ENCODE results near the gene CERS4. TPM values are rescaled to one million over a fixed set of nuclear protein-coding genes. Genes with fewer than 3 reads are reported as not detected.
"Not testable (repeated sequence)": the region's sequence is repeated elsewhere in the genome, so short reads cannot be mapped to it uniquely, and the experiment has no call there.

CERS4 gene
- total RNA-seq, 1 donor from 2014 or later, result 50.7 TPM

GRCh38 chr19:8242211-8242821 is 33.1 kb downstream of the CERS4 start:
- no peak for DNase-seq

- DNase-seq, result no peak
Measured at GRCh38 chr19:8243146-8243545, 34.0 kb downstream of the CERS4 start.

GRCh38 chr19:8244442-8244841 is 35.3 kb downstream of the CERS4 start:
- no peak for DNase-seq

GRCh38 chr19:8245869-8246835 is 37.0 kb downstream of the CERS4 start:
- no peak for DNase-seq

DNA sequence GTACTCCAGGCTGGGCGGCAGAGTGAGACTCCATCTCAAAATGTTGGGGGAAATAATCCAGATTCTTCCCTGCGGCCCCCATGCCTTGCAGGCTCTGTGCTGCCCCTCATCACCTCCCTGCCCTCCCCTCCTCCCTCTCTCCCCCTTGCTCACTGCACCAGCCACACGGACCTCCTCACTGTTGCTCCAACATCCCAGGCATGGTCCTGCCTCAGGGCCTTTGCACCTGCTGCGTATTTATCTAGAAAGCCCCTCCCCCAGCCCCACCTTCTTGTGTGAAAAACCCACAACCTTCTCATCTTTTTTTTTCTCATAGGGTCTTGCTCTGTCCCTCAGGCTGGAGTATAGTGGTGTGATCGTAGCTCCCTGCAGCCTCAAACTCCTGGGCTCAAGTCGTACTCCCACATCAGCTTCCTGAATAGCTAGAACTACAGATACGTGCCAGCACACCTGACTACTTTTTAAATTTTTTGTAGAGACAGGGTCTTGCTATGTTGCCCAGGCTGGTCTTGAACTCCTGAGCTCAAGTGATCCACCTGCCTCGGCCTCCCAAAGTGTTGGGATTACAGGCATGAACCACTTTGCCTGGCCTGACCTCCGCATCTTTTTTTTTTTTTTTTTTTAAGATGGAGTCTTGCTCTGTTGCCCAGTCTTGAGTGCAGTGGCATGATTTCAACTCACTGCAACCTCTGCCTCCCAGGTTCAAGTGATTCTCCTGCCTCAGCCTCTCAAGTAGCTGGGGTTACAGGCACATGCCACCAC is 38.1 kb downstream of the CERS4 start:
- not testable (repeated sequence) for DNase-seq

DNA sequence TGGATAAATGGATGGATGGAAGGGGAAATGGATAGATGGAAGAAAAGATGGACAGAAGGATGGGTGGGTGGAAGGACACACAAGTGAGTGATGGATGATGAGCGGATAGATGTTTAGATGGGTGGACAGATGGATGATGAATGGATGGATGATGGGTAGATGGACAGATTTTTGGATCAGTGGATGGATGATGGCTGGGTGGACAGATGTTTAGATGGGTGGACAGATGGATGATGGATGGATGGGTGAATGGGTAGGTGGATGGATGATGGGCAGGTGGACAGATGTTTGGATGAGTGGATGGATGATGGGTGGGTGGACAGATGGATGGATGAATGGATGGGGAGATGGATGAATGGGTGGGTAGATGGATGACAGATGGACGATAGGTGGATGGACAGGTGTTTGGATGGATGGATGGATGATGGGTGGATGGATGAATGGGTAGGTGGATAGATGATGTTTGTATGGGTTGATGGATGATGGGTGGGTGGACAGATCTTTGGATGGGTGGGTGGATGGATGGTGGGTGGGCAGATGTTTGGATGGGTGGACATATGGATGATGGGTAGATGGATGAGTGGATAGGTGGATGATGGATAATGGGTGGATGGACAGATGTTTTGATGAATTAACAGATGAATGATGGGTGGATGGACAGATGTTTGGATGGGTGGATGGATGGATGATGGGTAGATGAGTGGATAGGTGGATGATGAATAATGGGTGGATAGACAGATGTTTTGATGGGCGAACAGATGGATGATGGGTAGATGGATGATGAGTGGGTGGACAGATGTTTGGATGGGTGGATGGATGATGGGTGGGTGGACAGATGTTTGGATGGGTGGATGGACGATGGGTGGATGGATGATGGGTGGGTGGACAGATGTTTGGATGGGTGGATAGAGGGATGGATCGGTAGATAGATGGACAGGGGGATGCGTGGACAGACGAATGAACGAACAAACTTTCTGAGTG is 39.5 kb downstream of the CERS4 start:
- no peak for DNase-seq

DNA sequence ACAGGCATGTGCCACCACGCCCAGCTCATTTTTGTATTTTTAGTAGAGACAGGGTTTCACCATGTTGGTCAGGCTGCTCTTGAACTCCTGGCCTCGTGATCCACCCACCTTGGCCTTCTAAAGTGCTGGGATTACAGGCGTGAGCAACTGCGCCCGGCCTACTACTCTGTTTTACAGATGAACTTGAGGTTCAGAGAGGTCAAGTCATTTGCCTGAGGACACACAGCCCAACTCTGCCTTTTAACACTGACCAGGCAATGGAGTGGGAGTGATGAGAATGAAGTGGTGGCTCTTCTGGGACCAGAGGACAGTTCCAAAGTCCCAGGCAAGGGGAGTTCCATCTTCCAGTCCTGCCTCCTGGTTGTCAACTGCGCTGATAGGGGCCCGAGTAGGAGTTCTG is 41.4 kb downstream of the CERS4 start:
- DNase-seq, result no peak

DNA sequence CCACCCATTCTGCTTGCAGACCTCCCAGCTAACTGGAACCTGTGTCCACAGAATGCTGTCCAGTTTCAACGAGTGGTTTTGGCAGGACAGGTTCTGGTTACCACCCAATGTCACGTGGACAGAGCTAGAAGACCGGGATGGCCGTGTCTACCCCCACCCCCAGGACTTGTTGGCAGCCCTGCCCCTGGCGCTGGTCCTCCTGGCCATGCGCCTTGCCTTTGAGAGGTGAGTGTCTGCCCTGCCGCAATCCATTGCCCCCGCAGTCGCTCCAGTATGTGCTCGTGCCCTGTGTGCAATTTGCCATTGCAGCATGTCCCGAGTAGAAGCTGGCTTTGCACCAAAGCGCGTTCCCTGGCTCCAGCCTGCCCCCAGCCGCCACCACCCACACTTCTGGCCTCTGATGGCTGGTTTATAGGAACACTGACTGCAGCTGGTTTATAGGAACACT is 41.9 kb downstream of the CERS4 start:
- DNase-seq, result peak; percentile 57

GRCh38 chr19:8252922-8253589 is 43.9 kb downstream of the CERS4 start:
- DNase-seq, result peak; percentile 49

DNA sequence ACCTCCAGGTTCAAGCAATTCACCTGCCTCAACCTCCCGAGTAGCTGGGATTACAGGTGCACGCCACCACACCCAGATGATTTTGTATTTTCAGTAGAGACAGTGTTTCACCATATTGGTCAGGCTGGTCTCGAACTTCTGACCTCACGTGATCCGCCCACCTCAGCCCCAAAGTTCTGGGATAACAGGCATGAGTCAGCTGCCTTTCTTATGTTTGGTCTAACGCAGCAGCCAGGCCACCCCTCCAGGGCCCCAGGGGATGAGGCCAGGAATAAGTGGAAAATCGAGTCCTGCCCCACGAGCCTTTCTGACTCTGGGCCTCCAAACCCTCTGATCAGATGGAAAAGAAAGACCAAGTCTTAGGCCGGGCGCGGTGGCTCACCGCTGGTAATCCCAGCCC is 44.5 kb downstream of the CERS4 start:
- no peak for DNase-seq

- DNase-seq, result no peak
Measured at GRCh38 chr19:8254286-8255001, 45.3 kb downstream of the CERS4 start.

DNA sequence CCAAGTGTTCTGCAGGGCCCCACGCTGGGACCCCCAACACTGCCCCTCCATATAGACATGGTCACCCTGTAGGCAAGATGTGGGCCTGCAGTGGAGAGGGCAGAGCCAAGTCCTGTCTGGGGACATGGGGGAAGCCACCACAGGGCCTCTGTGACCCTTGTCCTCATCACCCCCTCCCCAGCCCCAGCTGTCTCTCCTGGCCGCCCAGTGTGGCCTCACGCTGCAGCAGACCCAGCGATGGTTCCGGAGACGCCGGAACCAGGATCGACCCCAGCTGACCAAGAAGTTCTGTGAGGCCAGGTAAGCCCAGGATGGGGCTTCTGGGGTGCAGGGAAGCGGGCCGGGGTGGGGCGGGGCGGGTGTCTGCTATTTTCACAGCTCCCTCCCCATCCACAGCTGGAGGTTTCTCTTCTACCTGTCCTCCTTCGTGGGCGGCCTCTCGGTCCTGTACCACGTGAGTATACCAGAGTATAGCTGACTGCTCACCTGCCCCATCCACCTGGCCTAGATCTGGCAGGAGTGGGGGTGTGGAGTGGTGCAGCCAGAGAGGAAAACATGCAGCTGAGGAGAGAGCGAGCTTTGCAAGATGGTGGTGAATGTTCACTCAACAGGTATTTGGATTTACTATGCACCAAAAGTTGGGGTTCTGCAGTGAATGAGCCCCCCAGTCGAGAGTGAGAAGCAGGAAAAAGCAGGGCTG is 46.4 kb downstream of the CERS4 start:
- DNase-seq, result no peak

- no peak for DNase-seq
Measured at GRCh38 chr19:8256276-8257051, 47.3 kb downstream of the CERS4 start.

DNA sequence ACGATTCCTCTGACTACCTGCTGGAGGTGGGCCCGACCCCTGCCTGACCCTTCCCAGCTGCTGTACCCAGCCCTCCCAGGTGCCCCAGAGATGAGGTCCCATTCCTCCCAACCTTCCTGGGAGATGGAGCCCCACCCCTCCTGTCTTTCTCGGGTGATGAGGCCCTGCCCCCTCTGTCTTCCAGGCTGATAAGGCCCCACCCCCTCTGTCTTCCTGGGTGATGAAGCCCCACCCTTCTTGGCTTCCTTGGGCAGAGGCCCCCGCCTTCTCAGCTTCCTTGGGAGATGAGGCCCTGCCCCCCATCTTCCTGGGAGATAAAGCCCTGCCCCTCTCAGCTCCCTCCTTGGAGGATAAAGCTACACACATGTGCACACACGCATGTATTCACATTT is 47.9 kb downstream of the CERS4 start:
- no peak for DNase-seq

DNA sequence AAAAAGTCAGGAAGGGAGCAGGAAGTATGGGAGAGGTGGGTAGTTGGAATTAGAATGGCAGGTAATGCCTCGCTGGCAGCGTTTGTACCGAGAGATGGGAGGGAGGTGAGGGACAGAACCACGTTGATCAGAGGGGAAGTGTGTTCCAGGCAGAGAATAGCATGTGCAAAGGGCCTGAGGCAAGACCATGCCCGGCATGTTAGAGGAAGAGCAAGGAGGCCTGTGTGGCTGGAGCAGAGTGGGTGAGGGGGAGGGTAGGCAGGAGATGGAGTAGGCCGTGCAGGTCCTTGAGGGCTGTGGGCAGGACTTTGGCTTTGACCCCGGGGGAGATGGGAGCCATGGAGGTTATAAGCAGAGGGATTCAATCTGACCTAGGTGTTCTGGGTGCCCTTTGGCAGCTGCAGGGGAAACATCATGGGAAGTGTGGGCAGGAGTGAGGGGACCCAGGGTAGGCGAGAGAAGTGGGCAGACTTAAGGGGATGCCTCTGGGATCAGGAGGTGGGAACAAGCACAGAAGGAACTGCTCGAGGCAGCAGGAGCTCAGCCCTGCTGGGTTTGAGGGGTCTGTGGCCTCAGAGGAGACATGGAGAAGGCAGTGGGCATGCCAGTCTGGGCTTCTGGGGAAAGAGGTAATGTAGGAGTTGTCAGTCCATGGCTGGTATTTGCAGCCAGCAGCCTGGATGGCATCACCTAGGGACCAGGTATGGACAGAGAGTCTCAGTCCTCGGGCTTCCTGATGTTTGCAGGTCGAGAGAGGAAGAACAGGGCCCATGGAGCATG is 50.2 kb downstream of the CERS4 start:
- no peak for DNase-seq

- no peak for DNase-seq
Measured at GRCh38 chr19:8259922-8260247, 50.7 kb downstream of the CERS4 start.

DNA sequence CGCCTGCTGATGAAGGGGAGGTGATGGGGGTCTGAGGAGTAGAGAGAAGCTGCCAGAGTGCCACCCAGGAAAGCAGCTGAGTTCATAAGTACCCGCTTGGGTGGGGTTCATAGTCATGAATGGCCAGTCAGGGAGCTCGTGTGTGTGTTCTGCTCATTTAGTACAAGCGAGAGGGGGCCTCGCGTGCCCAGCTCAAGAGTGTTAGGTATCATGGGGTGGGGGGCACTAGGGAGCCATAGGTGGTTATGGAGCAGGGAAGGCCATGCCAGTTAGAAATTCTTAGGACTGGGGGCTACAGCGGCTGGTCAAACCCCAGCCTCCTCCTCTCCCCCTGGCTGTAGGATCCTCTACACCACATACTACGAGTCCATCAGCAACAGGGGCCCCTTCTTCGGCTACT is 52.2 kb downstream of the CERS4 start:
- DNase-seq, result no peak

GRCh38 chr19:8261881-8262280 is 52.7 kb downstream of the CERS4 start:
- no peak for DNase-seq
